ENCODE results near the gene PARD3.

Gene PARD3

DNA sequence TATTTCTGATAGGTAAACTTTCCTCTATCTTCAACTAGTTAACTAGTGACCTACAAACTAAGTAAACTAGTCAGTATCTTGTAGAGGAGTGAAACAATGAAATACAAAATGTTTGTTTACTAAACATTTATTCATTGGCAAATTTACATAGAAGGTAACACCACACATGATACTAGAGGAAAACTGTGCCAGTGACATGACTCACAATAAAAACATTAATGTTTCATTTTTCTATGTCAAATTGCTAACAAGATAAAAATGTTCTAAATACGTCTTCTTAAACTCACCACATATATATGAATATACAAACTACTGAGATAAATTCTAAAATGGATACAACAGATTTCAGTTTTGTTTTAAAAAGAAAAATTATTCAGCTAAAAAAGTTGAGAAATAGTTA, 471.3 kb downstream of the PARD3 start:
- no peak for DNase-seq (ENCODE audit: low spot score)

DNA sequence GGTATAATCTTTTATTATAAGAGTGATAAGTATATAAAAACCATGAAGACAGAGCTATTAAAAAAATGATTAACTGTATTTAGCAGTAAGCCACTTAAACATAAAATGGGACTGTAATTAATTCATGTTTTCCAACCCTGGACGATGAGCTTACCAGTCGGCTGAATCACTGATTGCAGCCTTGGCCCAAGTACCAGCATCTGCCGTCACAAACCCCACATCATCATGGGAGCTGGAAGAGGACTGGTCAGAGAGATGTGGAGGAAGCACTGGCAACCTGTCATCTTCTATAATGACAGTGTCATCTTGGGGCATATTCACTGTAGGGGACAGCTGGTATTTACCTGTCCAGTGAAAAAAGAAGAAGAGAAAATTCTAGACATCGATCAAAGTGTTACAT, 473.6 kb downstream of the PARD3 start:
- DNase-seq (ENCODE audit: low spot score): no peak

- no peak for DNase-seq (ENCODE audit: low spot score)
These were observed 474.2 kb downstream of the PARD3 start for GRCh38 chr10:34340934-34341333.

DNA sequence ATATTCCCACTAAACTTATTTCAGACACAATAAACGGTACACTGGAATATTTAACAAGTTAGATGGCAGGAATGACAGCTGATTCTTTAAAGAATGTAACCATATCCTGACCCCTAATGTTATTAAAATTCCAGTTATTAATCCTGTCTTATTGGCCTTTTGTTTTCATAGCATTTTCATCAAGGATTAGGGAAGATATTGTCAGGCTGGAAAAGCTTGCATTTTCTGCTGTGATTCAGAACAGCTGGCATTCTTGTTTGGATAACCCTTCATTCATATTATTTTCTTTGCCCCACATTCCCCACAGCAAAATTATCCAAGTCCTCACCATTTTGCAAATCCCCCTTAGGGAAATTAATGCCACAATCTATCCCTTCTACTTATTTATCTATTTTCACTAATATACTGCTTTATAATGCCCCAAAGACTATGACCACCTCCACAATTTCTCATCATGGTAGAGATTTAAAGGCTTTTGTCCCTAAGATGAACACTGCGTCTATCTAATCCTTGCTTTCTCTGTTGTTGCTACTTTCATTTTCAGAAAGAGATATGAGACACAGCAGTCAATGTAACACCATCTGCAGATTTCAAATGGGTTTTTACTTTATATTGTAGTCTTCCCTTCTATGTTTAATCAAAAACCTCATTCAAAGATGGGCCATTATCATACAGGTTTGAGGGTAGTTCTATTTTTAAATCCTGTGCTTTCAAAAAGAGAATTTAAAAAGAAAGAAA, 475.1 kb downstream of the PARD3 start:
- DNase-seq (ENCODE audit: low spot score): no peak

DNA sequence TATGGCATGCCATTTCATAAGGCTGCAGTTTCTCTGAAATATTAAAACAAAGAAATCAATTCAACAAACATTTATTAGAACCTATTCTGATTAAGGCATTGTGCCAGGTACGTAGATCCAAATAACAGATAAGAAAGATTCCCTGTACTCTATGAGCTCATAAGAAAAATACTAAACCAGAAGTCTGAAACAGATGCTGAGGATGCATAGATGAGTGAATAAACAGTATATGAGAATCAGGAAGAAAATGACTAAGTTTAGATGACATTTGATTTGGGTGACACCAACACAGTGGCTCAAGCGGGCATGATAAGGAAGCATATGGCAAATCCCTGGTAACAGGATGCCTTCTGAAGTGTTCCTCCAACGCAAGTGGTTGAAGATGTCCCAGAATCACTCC, 477.2 kb downstream of the PARD3 start:
- DNase-seq (ENCODE audit: low spot score): no peak

GRCh38 chr10:34335960-34336690, 479.0 kb downstream of the PARD3 start:
- DNase-seq (ENCODE audit: low spot score): no peak

GRCh38 chr10:34334908-34335307, 480.2 kb downstream of the PARD3 start:
- DNase-seq (ENCODE audit: low spot score): no peak

- no peak for DNase-seq (ENCODE audit: low spot score)
These were observed 481.6 kb downstream of the PARD3 start for GRCh38 chr10:34333513-34333912.

GRCh38 chr10:34327184-34327583, 487.9 kb downstream of the PARD3 start:
- DNase-seq (ENCODE audit: low spot score): no peak

DNA sequence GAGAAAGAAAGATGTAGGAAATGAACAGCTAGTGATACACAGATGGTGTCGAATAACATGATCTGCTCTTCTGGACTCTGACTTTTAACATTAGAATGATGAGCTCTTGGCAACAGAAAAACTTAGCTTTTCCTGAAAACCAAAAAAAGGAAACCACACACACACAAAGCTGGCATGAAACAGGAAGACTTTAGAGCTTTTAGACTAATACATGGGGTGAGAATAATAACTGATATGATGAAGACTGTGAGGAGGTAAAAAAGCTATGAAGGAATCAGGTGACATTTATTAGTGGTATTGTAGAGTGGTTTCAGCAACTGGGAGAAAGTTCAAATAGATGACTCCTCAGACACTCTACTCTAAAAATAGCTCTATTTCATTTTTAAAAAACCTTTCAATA, 491.9 kb downstream of the PARD3 start:
- DNase-seq (ENCODE audit: low spot score): no peak

DNA sequence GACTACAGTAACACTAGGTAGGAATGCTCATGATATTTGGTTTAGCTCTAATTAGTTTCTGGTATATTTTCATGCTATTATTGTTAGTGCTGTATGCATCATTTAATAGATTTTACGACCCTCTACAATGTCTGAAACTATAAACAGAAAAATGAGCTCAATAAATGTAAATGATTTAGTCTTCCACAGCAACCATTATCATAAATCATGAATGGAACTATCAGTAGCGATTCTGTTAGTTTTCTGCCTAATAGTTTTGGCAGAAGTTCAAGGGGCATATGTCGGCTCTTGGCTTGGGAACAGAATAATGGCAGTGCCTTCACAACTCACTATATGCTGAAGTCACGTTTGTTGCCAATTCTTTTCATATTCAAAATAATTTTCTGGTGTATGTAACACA, 494.8 kb downstream of the PARD3 start:
- DNase-seq (ENCODE audit: low spot score): no peak

DNA sequence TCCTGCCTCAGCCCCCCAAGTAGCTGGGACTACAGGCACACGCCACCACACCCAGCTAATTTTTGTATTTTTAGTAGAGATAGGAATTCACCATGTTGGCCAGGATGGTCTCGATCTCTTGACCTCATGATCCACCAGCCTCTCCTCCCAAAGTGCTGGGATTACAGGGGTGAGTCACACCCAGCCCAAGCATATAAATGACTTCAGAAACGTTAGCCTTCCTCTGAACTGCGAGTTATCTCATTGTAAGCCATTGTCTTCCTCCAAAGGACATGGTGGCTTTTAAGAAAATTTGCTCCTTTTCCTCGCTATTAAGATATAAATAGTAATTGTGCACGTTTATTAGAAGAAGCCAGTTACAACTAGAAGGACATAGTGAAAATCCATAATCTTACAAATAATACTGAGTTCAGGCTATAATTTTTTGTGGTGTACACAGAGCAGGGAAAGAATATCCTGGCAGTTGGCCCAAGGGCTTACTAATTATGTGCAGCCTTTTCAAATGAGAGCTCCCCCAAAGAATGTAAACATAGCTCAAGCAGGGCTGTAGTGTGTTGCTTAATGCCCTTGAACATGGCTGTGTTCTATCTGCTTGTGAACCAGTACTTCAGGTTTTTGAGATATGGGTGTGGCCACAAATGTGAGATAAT, 495.8 kb downstream of the PARD3 start:
- DNase-seq (ENCODE audit: low spot score): no peak

DNA sequence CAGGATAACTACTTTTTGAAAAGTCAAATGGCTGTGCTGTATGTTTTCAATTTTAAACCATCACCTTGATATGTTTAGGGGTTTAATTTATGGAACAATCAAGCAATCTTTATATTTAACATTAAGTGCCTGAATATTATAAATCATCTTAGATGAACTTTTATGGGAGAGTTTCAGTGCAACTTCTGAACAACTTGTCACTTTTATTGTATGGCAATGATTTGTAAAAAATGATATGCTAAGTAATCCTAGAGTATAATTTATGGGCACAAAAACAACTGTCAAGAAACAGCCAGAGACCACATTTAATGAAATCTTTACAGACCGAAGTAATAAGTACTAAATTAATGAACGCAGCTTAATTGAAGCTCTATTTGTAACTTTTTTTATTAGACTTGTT, 498.9 kb downstream of the PARD3 start:
- no peak for DNase-seq (ENCODE audit: low spot score)

DNA sequence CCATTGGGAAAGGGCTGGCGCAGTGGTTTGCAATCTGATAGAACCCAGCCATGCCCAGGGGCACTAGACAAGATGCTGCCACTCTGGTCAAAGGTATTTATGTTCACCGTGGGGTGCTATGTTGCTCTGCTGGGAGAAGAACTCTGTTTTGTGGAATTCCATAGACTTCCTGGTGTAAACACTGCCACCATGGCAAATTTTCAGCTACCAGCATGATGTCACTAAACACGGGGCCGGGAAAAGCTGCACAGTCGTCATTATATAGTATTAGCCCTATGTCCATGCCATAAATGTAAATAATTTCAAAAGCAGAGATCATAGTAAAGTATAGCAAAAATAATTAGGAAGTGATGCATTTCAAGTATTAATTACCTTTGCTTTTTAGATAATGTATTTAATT, 500.6 kb downstream of the PARD3 start:
- DNase-seq (ENCODE audit: low spot score): no peak

DNA sequence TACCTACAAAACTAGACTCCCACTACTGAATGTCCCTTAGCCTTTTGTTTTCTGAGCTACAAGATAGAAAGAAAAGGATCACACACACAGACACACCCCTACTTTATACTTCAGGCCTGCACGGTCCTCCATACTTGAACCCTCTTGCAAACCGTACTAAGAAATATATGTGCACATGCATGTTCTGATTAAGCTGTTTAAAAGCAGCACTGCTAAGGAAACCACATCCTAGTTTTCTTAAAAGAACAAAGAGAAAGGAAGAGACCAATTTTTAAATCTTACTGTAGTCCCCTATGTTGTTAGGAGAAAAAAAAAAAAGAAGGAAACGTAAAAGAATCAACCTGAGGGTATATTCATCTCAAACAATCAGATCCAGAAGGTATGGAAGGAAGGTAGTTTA, 501.2 kb downstream of the PARD3 start:
- DNase-seq (ENCODE audit: low spot score): no peak

DNA sequence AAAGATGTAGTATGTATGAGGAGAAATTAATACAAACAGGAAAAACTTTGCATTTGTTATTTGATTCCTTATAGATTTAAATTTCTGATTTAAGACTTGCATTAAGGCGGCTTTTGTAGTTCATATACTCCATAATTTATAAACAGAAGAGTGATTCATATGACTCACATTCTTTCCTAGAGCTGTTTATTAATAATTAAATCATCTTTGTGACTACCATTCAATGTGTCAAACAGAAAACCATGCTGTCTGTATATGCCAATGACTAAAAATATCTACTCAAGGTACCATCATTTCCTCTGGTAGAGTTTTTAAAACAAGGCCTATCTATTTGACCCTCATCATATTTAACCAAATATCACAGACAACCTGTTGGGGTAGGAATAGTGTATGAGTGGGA, 501.7 kb downstream of the PARD3 start:
- no peak for DNase-seq (ENCODE audit: low spot score)

DNA sequence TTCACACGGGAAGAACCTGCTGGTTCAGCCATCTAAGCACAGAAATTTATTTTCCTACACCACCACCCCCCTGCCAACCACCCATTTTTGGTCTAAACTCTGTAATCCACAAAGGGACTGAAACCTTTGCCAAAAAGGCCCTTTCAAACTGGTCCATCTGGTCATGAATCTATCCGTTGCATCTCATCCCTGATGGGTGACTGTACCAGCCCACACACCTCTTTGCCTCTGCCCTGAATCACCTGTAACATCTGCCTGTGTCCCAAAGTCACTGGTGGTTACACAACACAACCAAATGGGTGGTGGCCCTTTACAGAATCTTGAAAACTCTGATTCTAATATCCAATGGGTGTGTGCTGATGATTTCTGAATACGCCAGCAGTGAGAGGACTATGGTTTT, 503.4 kb downstream of the PARD3 start:
- DNase-seq (ENCODE audit: low spot score): no peak

DNA sequence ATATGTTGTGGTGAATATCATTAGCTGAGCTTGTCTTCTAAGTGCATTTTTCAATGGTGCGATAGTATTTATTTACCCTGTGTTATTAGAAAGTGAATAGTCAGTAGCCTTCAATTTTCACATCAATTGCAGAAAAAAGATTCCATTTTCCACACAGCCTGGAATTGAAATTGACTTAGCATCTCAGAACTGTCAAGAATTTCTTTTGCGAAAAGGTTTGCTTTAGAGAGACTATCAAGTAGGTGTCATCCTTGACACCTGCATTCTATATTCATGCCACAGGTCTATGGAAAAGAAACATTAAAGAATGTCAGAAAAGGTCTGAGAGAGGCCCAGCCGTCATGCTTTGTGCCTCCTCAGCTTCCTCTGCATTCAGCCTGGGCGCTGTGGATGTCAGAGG, 504.9 kb downstream of the PARD3 start:
- no peak for DNase-seq (ENCODE audit: low spot score)

GRCh38 chr10:34305189-34305588, 509.9 kb downstream of the PARD3 start:
- DNase-seq (ENCODE audit: low spot score): no peak

- DNase-seq (ENCODE audit: low spot score): no peak
These were observed 512.1 kb downstream of the PARD3 start for GRCh38 chr10:34303022-34303421.

- DNase-seq (ENCODE audit: low spot score): no peak
These were observed 515.9 kb downstream of the PARD3 start for GRCh38 chr10:34299105-34299611.

DNA sequence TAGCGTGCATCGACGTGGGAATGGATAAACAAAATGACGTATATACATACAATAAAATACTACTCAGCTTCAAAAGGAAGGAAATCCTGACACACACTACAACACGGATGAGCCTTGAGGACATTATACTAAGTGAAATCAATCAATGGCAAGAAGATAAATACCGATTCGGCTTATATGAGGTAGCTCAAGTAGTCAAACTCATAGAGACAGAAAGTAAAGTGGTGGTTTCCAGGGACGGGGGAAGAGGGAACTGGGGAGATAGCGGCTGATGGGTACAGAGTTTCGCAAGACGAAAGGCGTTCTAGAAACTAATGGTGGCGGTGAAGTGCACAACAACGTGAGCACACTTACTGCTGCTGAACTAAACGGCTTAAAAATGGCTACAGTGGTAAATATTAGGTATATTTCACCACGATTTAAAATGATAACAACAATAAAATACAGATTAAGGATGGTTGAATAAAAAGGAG, 516.7 kb downstream of the PARD3 start:
- no peak for DNase-seq (ENCODE audit: low spot score)

Data from hematopoietic multipotent progenitor cell treated with erythropoietin and hydrocortisone succinate and interleukin-3 and kit ligand, for 17 days (in vitro differentiated cells).